ENCODE data around the gene VSTM1. TPM values are rescaled to one million over a fixed set of nuclear protein-coding genes. Genes with fewer than 3 reads are reported as not detected.
A peak's percentile ranks its signal among the peaks of the same experiment; 100 is the strongest.
"Not testable (repeated sequence)": the region's sequence is repeated elsewhere in the genome, so short reads cannot be mapped to it uniquely, and the experiment has no call there.

The VSTM1 gene
- total RNA-seq, 1 experiment from 2014 or later = not detected

DNA sequence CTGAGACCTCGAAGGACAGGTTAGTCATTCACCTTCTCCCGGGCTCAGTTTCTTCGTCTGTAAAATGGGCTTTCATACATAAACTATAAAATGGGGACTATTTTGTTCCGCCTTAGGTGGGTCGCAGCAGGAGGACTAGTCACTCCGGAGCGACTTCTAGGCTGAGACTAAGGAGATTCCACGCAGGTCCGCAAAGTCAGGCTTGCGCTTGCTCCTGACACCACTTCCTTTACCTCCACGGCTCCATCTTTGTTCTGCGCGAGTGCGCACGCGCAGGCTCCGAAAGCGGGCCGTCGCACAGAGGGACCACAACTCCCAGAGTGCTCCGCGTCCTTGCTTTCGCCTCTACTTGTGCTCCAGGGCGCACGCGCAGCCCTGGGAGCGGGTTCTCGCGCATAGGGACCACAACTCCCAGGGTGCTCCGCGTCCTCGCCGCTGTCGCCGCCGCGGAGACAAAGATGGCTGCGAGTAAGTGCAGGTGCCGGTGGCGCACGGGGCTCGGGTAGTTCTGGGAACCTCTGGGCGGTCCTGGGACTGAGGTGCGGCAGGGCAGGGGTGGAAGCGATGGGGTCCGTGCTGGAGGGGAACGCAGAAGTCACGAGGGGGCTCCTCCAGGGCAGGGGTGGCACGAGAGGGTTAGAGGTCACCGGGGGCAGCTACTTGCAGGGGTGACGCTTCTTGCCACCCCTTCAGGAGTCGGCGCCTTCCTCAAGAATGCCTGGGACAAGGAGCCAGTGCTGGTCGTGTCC is 38.9 kb upstream of the VSTM1 start, which contains the start of gene NDUFA3:
Gene NDUFA3 (plus strand): TSS at position 435 of the 749 bp plus-strand sequence. CDS start 24 bp downstream, at position 459.
- H4K20me1 ChIP-seq (ENCODE audit: insufficient read depth, low read depth, low read length) = no peaks in the 10 kb centered on the region
- no peaks in the 10 kb centered on the region for H3K9me2 ChIP-seq (replicated peaks; ENCODE audit: insufficient read depth, low read length)
- H2AFZ ChIP-seq (ENCODE audit: low read length) = peak within 1 kb of the TSS; percentile 89
- no peak within 1 kb of the TSS for H3K27ac ChIP-seq (ENCODE audit: low read length)
- H3K79me2 ChIP-seq (ENCODE audit: low read length) = peaks cover 40% of the 10 kb centered on the region
- peak within 1 kb of the TSS; percentile 98 for H3K4me3 ChIP-seq (ENCODE audit: low read length)
- H3K27me3 ChIP-seq (ENCODE audit: low read length) = no peaks in the 10 kb centered on the region
- peak; percentile 100 for DNase-seq
- H3K4me2 ChIP-seq (ENCODE audit: low read depth, low read length, poor library complexity, severe bottlenecking) = peak within 1 kb of the TSS; percentile 99
- peak within 1 kb of the TSS; percentile 88 for H3K9ac ChIP-seq (ENCODE audit: low read length)
- no peaks in the 10 kb centered on the region for H3K36me3 ChIP-seq (ENCODE audit: insufficient read depth, low read length)
- no peaks in the 10 kb centered on the region for H3K9me3 ChIP-seq (ENCODE audit: low read length)
- H3K4me1 ChIP-seq (ENCODE audit: low read length) = peaks cover 17% of the 10 kb centered on the region

DNA sequence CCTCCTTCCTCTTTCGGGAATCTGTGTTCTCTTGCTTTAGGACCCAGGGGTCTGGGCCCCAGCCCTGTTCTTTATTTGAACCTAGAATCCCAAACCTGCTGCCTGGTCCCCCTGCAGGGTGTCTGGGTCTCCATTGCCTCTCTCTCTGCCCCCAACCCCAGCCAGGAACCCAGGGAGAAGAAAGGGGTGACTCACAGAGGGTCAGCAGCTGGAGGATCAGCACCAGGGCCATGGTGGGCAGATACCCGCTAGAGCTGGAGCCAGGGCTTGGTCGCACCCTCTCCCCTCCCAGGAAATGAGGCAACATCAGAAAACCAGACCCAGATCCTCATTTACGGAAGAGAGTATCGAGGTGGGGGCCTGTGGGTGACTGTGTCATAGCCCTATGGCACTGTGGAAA is 36.9 kb upstream of the VSTM1 start, which contains the start of gene OSCAR:
Gene OSCAR (minus strand): TSS at position 243 of the 400 bp plus-strand sequence. CDS start 11 bp downstream, at position 232.
- H3K27ac ChIP-seq (ENCODE audit: low read length) = no peak within 1 kb of the TSS
- no peaks in the 10 kb centered on the region for H3K36me3 ChIP-seq (ENCODE audit: insufficient read depth, low read length)
- no peaks in the 10 kb centered on the region for H3K9me2 ChIP-seq (replicated peaks; ENCODE audit: insufficient read depth, low read length)
- no peak within 1 kb of the TSS; the same call in 1 of the 2 replicates for H2AFZ ChIP-seq (ENCODE audit: low read length)
- H3K9me3 ChIP-seq (ENCODE audit: low read length) = no peaks in the 10 kb centered on the region
- H3K79me2 ChIP-seq (ENCODE audit: low read length) = peaks cover 28% of the 10 kb centered on the region
- no peak within 1 kb of the TSS for H3K4me3 ChIP-seq (ENCODE audit: low read length)
- H3K4me1 ChIP-seq (ENCODE audit: low read length) = peaks cover 17% of the 10 kb centered on the region
- DNase-seq = no peak
- no peak within 1 kb of the TSS for H3K4me2 ChIP-seq (ENCODE audit: low read depth, low read length, poor library complexity, severe bottlenecking)
- no peaks in the 10 kb centered on the region for H4K20me1 ChIP-seq (ENCODE audit: insufficient read depth, low read depth, low read length)
- no peak within 1 kb of the TSS for H3K9ac ChIP-seq (ENCODE audit: low read length)
- H3K27me3 ChIP-seq (ENCODE audit: low read length) = no peaks in the 10 kb centered on the region

DNA sequence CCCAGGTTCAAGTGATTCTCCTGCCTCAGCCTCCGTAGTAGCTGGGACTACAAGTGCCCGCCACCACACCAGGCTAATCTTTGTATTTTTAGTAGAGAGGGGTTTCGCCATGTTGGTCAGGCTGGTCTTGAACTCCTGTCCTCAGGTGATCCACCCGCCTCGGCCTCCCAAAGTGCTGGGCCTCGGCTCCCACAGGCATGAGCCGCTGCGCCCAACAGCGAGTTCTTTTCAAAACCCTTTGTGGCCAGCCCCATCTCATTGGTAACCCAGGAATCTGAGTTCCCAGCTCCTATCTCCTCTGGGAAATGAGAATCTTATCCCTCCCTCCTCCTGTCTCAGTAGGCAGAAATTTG is 36.2 kb upstream of the VSTM1 start:
- H3K4me3 ChIP-seq (ENCODE audit: low read length); H3K4me2 ChIP-seq (ENCODE audit: low read depth, low read length, poor library complexity, severe bottlenecking); H3K9ac ChIP-seq (ENCODE audit: low read length): not testable (repeated sequence)

DNA sequence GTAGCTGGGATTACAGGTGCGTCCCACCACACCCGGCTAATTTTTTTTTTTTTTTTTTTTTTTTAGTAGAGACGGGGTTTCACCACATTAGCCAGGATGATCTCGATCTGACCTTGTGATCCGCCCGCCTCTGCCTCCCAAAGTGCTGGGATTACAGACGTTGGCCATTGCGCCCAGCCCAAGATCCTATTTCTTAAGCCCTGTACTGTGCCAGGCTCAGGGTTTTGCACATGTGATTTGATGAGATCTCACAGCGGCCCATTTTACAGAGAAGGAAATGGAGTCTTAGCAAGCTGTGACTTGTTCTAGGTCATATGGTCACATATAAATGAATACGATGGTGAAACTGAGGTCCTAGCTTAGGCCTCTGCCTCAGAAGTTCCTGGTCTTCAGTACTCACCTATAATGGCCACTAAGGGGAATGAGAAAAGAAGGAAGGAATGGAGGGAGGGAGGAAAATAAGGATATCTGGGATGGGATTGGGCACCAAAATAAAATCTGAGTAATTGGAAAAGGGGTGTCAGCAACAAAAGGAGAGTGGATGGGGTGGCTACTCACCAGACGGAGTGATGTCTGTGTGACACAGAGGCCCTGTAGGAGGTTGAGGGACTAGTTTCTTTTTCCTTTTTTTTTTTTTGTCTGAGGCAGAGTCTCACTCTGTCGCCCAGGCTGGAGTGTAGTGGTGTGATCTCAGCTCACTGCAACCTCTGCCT is 35.6 kb upstream of the VSTM1 start:
- no peaks in the 10 kb centered on the region for H3K9me3 ChIP-seq (ENCODE audit: low read length)
- H3K4me2 ChIP-seq (ENCODE audit: low read depth, low read length, poor library complexity, severe bottlenecking) = no peak overlapping the region
- H3K9me2 ChIP-seq (replicated peaks; ENCODE audit: insufficient read depth, low read length) = no peaks in the 10 kb centered on the region
- no peak for DNase-seq
- H3K79me2 ChIP-seq (ENCODE audit: low read length) = peaks cover 17% of the 10 kb centered on the region
- no peaks in the 10 kb centered on the region for H4K20me1 ChIP-seq (ENCODE audit: insufficient read depth, low read depth, low read length)
- no peak overlapping the region for H3K27ac ChIP-seq (ENCODE audit: low read length)
- H3K36me3 ChIP-seq (ENCODE audit: insufficient read depth, low read length) = no peaks in the 10 kb centered on the region
- H2AFZ ChIP-seq (ENCODE audit: low read length) = no peak overlapping the region
- peaks cover 16% of the 10 kb centered on the region for H3K4me1 ChIP-seq (ENCODE audit: low read length)
- no peaks in the 10 kb centered on the region for H3K27me3 ChIP-seq (ENCODE audit: low read length)
- no peak overlapping the region for H3K4me3 ChIP-seq (ENCODE audit: low read length)
- H3K9ac ChIP-seq (ENCODE audit: low read length) = no peak overlapping the region

More for the DNA sequence above, 36.2 kb upstream of the VSTM1 start:
- H3K79me2 ChIP-seq (ENCODE audit: low read length) = peaks cover 22% of the 10 kb centered on the region
- DNase-seq; H3K9me2 ChIP-seq (replicated peaks; ENCODE audit: insufficient read depth, low read length); H4K20me1 ChIP-seq (ENCODE audit: insufficient read depth, low read depth, low read length); H2AFZ ChIP-seq (ENCODE audit: low read length); H3K27me3 ChIP-seq (ENCODE audit: low read length); H3K36me3 ChIP-seq (ENCODE audit: insufficient read depth, low read length); H3K27ac ChIP-seq (ENCODE audit: low read length); H3K9me3 ChIP-seq (ENCODE audit: low read length): not testable (repeated sequence)
- H3K4me1 ChIP-seq (ENCODE audit: low read length) = peaks cover 17% of the 10 kb centered on the region

DNA sequence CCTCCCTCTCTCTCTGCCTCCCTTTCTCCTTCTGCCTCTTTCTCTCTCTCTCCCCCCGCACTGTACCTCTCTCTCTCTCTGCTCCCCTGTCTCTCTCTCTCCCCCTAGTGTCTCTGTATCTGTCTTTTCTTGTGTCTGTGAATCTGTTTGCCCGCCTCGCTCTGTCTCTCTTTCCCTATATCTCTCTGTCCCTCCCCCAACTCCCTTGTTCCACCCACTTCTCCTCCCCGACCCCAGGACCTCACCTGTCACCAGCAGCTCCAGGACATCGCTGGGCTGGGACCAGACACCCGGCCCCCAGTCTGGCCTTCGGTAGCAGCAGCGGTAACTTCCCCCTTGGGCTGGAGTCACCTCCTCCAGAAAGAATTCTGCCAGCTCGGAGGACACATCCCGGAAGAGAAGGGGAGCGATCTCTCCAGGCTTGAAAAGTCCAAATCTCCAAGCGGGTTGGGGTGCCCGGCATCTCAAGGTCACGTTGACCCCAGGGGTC is 33.0 kb upstream of the VSTM1 start:
- Histone ChIP-seq H3K9me2 (replicated peaks; ENCODE audit: insufficient read depth, low read length) (no peaks in the 10 kb centered on the region), H3K79me2 (ENCODE audit: low read length) (no peaks in the 10 kb centered on the region), H3K27ac (ENCODE audit: low read length) (no peak overlapping the region), H3K9me3 (ENCODE audit: low read length) (no peaks in the 10 kb centered on the region), H3K4me2 (ENCODE audit: low read depth, low read length, poor library complexity, severe bottlenecking) (no peak overlapping the region), H3K36me3 (ENCODE audit: insufficient read depth, low read length) (no peaks in the 10 kb centered on the region), H3K27me3 (ENCODE audit: low read length) (no peaks in the 10 kb centered on the region), H2AFZ (ENCODE audit: low read length) (no peak overlapping the region), H3K4me1 (ENCODE audit: low read length) (no peaks in the 10 kb centered on the region), H3K9ac (ENCODE audit: low read length) (no peak overlapping the region), H3K4me3 (ENCODE audit: low read length) (no peak overlapping the region), H4K20me1 (ENCODE audit: insufficient read depth, low read depth, low read length) (no peaks in the 10 kb centered on the region)
- DNase-seq = no peak

DNA sequence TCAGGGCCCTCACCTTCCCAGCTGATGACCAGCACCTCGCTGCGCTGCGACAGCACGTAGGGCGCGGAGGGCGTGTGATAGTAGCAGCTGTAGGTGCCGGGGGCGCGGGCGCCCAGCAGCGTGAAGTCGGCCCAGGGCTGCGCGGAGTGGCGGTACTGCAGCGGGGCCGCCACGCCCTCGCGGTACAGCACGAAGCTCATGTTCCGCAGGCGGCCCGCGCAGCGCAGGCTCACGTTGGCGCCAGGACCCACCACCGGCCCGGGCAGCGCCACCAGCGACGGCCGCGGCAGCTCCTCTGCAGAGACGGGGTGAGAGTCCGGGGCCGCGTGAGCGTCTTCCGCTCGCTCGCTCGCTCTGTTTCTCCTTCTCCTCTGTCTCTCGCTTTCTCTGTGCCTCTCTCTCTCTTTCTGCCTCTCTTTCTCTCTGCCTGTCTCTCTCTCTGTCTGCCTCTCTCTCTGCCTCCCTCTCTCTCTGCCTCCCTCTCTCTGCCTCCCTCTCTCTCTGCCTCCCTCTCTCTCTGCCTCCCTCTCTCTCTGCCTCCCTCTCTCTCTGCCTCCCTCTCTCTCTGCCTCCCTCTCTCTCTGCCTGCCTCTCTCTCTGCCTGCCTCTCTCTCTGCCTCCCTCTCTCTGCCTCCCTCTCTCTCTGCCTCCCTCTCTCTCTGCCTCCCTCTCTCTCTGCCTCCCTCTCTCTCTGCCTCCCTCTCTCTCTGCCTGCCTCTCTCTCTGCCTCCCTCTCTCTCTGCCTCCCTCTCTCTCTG is 32.3 kb upstream of the VSTM1 start:
- not testable (repeated sequence) for H3K9me3 ChIP-seq (ENCODE audit: low read length); H3K9ac ChIP-seq (ENCODE audit: low read length); H3K4me1 ChIP-seq (ENCODE audit: low read length); DNase-seq; H4K20me1 ChIP-seq (ENCODE audit: insufficient read depth, low read depth, low read length); H3K27me3 ChIP-seq (ENCODE audit: low read length); H3K79me2 ChIP-seq (ENCODE audit: low read length); H3K27ac ChIP-seq (ENCODE audit: low read length); H2AFZ ChIP-seq (ENCODE audit: low read length); H3K4me2 ChIP-seq (ENCODE audit: low read depth, low read length, poor library complexity, severe bottlenecking); H3K36me3 ChIP-seq (ENCODE audit: insufficient read depth, low read length); H3K9me2 ChIP-seq (replicated peaks; ENCODE audit: insufficient read depth, low read length); H3K4me3 ChIP-seq (ENCODE audit: low read length)

DNA sequence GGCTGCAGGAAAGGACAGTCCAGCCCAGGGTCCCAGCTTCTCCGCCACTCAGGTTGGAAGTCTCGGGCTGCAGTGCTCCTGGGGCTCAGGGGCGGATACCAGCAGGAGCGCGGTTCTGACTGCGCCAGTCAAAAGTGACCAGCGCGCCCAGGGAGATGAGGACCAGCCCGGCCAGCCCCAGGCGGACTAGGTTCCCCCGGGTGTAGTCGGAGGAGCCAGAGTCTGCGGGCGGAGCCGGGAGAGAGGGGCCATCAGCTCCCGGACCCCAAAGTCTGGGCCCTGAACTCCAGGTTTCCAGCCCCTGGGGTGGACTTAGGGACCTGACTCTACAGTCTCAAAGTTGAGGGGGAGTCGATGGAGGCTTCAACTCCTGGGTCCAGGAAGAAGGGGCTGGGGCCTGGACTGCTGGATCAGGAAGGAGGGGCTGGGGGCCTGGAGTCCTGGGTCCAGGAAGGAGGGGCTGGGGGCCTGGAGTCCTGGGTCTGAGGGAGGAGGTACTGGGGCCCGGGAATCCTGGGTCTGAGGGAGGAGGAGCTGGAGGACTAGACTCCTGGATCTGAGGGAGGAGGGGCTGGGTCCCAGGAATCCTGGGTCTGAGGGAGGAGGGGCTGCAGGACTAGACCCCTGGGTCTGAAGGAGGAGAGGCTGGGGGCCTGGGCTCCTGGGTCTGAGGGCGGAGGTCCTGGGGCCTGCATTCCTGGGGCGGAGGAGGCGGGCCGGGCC is 31.6 kb upstream of the VSTM1 start:
- Histone ChIP-seq H3K4me1 (ENCODE audit: low read length) (no peaks in the 10 kb centered on the region), H3K79me2 (ENCODE audit: low read length) (no peaks in the 10 kb centered on the region), H4K20me1 (ENCODE audit: insufficient read depth, low read depth, low read length) (no peaks in the 10 kb centered on the region), H2AFZ (ENCODE audit: low read length) (no peak overlapping the region), H3K36me3 (ENCODE audit: insufficient read depth, low read length) (no peaks in the 10 kb centered on the region), H3K27me3 (ENCODE audit: low read length) (no peaks in the 10 kb centered on the region), H3K9me3 (ENCODE audit: low read length) (no peaks in the 10 kb centered on the region), H3K4me2 (ENCODE audit: low read depth, low read length, poor library complexity, severe bottlenecking) (no peak overlapping the region), H3K4me3 (ENCODE audit: low read length) (no peak overlapping the region), H3K27ac (ENCODE audit: low read length) (no peak overlapping the region), H3K9me2 (replicated peaks; ENCODE audit: insufficient read depth, low read length) (no peaks in the 10 kb centered on the region), H3K9ac (ENCODE audit: low read length) (no peak overlapping the region)
- DNase-seq = no peak
